Activated T-cell treated with anti-CD3 and anti-CD28 coated beads for 4 hours (primary cell): Measurements from ENCODE around the gene SPAST.
"Not testable (repeated sequence)": the region's sequence is repeated elsewhere in the genome, so short reads cannot be mapped to it uniquely, and the experiment has no call there.

Source experiments
- DNase-seq: peaks from one replicate; pipeline ENCODE4 v3.0.0-alpha.2; 2020

The SPAST gene, protein sequence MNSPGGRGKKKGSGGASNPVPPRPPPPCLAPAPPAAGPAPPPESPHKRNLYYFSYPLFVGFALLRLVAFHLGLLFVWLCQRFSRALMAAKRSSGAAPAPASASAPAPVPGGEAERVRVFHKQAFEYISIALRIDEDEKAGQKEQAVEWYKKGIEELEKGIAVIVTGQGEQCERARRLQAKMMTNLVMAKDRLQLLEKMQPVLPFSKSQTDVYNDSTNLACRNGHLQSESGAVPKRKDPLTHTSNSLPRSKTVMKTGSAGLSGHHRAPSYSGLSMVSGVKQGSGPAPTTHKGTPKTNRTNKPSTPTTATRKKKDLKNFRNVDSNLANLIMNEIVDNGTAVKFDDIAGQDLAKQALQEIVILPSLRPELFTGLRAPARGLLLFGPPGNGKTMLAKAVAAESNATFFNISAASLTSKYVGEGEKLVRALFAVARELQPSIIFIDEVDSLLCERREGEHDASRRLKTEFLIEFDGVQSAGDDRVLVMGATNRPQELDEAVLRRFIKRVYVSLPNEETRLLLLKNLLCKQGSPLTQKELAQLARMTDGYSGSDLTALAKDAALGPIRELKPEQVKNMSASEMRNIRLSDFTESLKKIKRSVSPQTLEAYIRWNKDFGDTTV

GRCh38 chr2:32063310-32064020 lies at the start of gene SPAST:
Gene SPAST, plus strand, starts transcription at chr2:32063556. Its CDS starts 276 bp downstream, at chr2:32063832.
- DNase-seq = peak; percentile 93

GRCh38 chr2:32018789-32019482 lies 44.4 kb upstream of the SPAST start:
- DNase-seq = not testable (repeated sequence)

DNA sequence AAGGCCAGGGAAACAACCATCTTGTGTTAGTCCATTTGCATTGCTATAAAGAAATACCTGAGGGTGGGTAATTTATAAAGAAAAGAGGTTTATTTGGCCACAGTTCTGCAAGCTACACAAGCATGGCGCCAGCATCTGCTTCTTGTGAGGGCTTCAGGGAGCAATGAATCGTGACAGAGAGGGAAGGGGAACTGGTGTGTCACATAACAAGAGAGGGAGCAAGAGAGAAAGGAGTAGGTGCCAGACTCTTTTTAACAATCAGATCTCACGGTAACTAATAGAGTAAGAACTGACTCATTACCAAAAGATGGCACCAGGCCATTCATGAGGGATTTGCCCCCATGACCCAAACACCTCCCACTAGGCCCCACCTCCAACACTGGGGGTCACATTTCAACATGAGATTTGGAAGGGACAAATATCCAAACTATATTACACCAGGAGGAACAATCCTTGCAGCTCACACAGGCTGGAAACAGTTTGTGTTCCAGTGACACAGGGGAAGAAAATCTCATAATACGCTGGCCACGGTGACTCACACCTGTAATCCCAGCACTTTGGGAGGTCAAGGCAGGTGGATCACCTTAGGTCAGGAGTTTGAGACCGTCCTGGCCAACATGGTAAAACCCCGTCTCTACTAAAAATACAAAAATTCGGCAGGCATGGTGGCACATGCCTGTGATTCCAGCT lies 29.0 kb upstream of the SPAST start:
- DNase-seq = not testable (repeated sequence)

DNA sequence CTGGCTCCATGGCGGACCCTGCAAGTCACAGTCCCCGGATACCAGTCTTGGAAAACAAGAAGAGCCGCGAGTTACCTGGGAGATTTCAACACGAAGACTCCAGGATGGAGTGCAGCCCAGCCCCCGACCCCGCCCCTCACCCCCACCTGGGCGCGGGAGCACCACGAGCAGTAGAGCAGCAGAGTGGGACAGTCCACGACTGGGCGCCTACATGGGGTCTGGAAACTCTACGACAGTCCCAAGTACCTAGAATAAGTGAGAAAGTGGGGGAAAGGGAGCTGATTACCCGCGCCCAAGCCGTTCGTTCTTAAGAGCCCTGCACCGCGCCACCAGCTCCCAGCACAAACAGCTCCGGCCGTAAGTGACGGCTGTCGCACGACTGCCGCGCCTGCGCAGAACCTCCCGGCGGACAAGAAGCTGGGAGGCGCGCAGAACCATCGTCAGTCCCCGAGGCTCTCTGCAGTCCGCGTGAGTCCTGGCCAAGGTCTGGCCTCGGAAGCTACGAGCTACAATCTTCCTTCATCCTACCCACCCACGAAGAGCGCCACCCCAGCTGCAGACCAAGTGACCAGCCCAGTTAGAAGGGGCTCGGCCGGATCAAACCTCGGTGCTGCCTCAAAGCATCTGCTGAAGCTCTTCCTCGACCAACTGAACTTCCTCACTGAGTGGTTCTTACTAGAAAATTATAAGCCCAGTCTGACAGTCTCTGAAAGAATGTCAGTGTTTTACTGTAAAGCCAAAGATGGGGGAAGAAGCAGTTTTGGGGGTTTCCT lies 23.7 kb upstream of the SPAST start, which contains the start of gene DPY30:
DPY30 (minus strand) TSS at position 359 of the 773 bp plus-strand sequence; CDS start at position 10, 349 bp downstream.
- peak; percentile 84 for DNase-seq

GRCh38 chr2:32043561-32043960 lies 19.8 kb upstream of the SPAST start:
- no peak for DNase-seq

DNA sequence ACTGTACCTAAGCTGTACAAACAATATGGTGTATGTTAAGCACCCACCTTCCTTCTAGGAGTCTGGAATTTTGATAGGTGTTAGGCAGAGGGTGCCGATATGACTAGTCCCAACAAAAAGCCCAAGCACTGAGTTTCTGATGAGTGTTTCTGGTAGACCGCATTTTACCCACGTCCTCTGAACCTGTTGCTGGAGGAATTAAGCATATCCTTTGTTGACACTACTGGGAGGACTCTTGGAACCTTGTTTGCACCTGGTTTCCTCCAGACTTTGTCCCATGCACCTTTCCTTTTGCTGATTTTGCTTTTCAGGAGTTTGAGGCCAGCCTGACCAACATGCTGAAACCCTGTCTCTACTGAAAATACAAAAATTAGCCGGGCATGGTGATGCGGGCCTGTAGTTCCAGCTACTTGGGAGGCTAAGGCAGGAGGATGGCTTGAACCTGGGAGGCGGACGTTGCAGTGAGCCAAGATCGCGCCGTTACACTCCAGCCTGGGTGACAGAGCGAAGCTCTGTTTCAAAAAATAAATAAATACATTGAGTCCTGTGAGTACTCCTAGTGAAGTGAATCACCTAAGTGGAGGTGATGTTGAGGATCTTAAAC lies 11.4 kb upstream of the SPAST start:
- DNase-seq = no peak

DNA sequence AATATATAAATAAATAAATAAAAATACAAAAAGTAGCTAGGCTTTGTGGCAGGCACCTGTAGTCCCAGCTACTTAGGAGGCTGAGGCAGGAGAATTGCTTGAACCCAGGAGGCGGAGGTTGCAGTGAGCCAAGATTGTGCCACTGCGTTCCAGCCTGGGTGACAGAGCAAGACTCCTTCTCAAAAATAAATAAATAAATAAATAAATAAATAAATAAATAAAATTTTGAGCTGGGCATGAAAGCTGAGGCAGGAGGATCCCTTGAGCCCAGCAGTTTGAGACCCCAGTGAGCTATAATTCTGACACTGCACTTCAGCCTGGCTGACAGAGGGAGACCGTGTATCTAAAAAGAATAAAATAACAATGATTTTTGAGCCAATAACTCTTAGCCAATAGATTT lies 8.8 kb upstream of the SPAST start:
- not testable (repeated sequence) for DNase-seq

DNA sequence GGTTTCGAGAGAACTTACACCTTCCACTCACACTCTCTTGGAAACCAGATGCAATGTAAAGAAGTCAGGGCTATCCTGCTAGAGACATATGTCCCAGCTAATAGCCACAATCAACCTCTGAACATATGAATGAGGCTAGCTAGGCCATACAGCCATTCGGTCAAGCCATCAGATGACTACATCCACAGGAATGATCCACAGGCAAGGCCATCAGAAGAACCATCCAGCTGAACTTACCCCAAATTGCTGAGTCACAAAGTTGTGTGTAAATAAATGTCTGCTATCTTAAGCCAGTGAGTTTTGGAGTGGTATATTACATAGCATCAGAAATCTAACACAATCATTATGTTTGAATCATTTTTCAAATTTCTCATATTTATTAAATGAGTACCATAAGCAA lies 5.2 kb upstream of the SPAST start:
- no peak for DNase-seq

GRCh38 chr2:32060266-32060665 lies 3.1 kb upstream of the SPAST start:
- DNase-seq = no peak

GRCh38 chr2:32061430-32061829 lies 1.9 kb upstream of the SPAST start:
- no peak for DNase-seq

- no peak for DNase-seq
These were observed 1.1 kb upstream of the SPAST start for GRCh38 chr2:32061973-32062861.

- no peak for DNase-seq
These were observed 755 bp downstream of the SPAST start for GRCh38 chr2:32064021-32064601.

GRCh38 chr2:32064713-32065112 lies 1.4 kb downstream of the SPAST start:
- DNase-seq = no peak

- DNase-seq = no peak
These were observed 4.2 kb downstream of the SPAST start for GRCh38 chr2:32067549-32067948.

DNA sequence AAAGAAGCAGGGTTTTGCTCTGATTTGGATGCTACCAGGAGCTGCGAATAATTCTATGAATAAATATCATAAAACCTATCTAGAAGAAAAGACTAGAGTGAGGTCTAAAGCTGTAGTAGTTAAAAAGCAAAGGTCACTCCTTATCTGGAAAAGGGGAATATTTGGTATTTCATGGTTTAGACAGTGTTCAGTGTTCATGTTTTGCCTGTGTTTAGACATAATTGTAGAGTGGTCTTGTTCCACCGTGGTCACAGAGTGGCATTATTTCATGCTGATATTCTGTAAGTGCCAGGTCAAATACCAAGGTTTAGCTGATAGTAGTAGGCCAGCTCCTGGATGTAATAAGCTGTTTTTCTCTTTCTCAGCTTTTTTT lies 10.8 kb downstream of the SPAST start:
- DNase-seq = no peak

DNA sequence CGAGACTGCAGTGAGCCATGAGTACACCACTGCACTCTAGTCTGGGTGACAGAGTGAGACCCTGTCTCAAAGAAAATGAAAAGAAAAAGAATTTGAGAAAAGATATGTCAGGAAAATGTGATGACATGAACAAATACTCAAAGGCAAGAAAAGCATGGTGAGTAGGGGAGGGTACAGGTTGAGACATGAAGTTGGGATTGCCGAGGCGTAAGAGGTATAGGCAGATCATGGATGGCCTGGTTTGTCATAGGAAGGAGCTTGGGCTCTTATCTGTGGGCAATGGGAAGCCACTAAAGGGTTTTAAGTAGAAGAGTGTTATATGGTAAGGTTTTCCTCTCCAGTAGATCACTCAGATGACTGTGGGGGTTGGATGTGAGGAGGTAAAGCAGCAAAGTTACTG lies 32.3 kb downstream of the SPAST start:
- no peak for DNase-seq

- no peak for DNase-seq
These were observed 44.8 kb downstream of the SPAST start for GRCh38 chr2:32108111-32108510.

DNA sequence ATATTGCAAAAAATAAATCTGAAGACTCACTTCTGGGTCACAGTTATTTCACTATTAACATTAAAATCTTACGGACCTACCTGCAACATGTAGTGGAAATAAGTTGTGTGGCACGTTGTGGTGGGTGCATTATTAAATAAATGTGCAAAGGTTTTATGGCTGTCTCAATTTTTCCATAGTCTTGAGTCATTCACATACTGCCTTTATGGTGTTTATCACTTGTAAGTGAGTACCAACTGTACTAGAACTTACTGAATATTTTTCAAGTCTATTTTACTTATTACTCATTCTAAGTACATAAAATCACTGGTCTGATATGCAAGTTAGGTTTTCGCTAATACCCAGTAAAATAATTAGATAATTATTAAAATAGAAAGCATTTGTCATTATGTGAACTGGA lies 54.7 kb downstream of the SPAST start:
- DNase-seq = no peak

DNA sequence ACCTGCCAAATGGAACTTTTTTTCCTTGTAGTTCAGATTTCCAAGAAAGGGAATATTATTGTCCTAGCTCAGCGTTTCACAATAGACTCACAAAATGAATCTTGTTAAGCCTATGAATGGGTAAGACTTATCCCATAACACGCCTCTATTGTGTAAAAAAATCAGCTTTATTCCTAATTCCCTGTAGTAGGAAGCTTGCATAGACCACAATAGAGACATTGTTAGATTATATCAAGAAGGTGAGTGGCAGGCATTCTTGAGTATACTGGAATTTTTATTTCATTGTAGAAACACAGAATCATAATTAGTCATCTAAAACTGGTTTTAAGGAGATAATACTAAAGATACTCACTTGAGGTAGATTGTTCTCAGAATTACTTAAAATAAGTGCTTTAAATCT lies 55.8 kb downstream of the SPAST start:
- DNase-seq = no peak

DNA sequence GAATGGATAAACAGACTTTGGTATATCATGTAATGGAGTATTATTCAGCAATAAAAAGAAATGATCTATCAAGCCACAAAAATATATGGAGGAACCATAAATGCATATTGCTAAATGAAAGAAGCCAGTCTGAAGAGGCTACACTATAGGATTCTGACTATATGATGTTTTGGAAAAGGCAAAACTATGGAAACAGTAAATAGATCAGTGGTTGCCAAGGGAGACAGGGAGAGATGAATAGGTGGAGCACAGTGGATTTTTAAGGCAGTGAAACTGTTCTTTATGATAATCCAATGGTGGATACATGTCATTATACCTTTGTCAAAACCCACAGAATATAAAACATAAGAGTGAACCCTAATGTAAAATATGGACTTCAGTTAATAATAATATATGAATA lies 61.3 kb downstream of the SPAST start:
- DNase-seq = no peak
